HG02623 (cell line): ENCODE data around the gene LRRC56.
"Not testable (repeated sequence)": the region's sequence is repeated elsewhere in the genome, so short reads cannot be mapped to it uniquely, and the experiment has no call there.

Experiments used
- ATAC-seq: cut with Tn5 transposase; IDR thresholded peaks from one replicate; pipeline ENCODE4 v1.9.1; 2021; ENCODE audit warnings: moderate library complexity; ENCODE audit not compliant: unreplicated experiment

Gene LRRC56

DNA sequence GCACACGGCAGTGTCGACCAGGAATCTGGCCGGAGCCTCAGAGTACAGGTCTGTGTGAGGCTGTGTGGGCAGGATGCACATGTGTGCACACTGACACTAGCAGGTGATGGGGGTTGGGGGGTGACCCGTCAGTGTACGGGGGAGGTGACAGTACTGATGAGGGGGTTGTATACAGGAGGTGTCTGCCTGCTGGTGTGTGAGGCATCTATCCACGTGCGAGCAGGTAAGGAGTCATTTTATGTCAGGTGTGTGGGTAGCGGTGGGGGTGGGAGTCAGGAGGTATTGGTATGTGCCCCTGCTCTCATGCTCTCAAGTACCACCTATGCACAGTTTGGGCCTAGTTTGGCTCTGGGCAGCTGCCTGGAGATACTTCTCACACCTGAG, 34.5 kb downstream of the LRRC56 start:
- ATAC-seq = no peak

DNA sequence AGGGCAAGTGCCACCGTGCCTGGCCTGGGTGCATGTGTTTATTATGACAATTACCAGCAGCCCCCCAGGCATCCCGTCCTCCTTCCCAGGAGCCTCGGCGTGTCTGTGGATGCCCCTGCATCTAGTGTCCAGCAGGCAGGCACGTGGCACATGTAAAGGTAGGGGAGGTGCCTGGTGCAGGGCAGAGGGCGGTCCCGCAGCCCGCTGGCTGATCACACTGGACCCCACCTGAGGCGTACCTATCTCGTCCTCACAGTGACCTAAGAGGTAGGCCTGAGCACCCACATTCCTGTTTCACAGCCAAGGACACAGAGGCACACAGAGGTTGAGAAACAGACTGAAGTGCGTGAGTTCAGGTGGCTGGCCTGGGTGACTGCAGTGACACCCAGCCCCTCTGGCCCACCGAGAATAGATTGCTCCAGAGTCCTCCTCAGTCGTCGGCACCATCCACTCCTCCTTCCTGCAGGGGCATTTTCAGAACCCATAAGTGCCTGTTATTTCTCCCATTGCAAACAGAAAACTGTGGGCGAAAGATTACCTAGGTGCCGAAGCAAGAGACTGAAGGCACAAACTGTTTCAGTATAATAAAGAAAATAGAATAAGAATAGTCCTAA, 35.9 kb downstream of the LRRC56 start:
- ATAC-seq = no peak

DNA sequence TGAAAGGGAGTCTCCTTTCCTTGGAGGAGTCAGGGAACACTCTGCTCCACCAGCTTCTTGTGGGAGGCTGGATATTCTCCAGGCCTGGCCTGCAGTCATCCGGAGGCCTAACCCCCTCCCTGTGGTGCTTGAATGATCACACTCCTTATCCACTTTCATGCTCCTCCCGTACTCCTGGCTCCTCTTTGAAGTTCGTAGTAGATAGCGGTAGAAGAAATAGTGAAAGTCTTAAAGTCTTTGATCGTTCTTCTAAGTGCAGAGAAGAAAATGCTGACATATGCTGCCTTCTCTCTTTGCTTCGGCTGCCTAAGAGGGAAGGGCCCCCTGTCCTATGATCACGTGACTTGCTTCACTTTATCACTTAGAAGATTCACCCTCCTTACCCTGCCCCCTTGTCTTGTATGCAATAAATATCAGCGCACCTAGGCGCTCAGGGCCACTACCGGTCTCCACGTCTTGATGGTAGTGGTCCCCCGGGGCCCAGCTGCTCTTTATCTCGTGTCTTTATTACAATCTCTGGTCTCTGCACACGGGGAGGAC, 36.8 kb downstream of the LRRC56 start:
- ATAC-seq = not testable (repeated sequence)

DNA sequence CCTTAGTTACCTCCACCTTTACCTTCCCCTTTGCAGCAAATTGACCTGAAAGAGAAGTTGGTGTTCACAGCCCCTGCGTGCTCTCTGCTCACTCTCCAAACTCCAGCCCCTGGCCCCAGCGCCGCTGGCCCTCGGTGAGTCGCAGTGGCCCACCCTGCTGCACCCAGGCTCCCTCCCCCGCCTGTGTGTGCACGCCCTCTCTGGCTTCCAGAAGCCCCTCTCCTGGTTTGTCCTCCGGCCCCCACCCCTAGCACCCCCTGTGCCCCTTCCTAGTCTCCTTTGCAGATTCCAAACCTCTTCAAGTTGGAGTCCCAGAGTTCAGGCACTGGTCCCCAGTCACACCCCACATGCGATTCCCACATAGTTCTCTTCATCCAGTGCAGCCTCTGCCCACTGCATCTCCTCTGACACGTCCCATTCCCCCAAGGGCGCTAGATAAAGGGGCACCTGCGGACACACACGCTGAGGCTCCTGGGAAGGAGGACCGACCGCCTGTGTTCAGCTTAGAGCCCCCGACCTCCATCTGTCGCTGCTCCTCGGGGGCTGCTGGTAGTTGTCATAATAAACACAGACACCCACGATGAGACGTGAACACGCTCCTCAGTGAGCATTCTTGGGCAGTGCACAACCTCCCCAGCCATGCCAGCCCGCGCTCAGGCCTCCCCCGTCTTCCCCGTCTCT, 37.4 kb downstream of the LRRC56 start:
- no peak for ATAC-seq

DNA sequence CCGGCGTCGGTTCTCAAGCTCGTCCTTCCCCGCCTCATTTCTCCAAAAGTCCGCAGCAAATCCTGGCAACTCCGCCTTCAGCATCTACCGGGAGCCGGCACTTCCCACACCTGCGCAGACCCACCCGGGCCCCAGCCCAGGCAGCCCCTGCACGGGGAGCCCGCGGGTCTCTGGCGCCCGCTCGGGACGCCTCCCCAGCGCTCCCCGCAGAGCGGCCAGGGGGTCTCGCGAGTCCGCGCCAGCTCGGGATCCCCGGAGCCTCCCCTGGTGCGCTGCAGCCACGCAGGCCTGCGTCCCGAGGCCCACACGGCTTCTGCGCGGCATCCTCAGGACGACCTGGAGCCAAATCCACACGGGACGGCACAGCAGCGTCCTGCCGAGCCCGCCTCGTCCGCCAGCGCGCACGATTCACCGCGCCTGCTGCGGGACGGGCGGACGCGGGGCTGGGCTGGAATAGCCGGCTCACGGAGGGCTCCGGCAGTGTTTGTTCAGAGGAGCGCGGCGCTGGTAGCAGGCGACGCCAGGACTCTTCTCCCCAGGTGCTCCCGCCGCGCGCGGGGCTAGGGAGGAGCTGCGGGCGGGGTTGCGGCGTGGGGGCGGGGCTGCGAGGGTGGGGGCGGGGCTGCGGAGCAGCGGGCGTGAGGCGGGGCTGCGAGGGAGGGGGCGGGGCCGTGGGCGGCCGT, 38.1 kb downstream of the LRRC56 start:
- peak; percentile 29 for ATAC-seq

DNA sequence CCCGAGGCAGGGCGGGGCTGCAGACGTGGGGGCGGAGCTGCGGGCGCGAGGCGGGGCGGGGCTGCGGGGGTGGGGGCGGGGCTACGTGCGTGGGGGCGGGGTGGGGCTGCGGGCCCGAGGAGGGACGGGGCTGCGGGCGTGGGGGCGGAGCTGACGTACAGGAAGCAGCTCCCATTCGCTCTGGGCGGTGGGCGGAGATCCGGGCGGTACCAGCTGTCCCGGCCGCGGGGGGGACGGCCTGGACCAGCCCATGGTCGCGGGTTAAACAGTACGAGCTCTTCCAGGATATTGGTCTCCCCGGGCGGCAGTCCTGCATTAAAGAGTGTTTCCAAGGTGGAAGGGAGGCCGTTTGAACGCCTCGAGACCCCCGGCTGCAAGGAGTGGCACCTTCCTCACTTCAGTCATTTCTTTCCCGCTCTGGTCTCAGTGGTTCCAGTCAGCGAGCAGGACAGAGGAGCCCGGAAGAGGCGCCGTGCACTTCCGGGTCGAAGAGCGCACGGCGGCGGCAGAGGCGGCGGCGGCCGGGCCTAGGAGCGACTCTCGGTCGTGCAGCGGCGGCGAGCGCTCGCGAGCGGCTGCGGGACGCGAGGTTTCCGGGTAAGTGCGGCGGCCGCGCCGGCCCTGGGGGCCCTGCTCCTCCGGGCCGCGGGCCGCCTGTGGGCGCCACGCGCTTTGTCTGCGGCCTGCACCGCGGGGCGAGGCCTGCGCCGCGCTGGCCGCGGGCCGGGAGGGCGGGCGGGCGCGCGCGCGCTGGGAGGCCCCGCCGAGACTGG, 38.9 kb downstream of the LRRC56 start, which contains the start of gene PHRF1:
TSS of gene PHRF1 (plus strand) at position 475 of the 773 bp plus-strand sequence. CDS start 5,043 bp downstream, outside the sequence.
- ATAC-seq = peak; percentile 72

DNA sequence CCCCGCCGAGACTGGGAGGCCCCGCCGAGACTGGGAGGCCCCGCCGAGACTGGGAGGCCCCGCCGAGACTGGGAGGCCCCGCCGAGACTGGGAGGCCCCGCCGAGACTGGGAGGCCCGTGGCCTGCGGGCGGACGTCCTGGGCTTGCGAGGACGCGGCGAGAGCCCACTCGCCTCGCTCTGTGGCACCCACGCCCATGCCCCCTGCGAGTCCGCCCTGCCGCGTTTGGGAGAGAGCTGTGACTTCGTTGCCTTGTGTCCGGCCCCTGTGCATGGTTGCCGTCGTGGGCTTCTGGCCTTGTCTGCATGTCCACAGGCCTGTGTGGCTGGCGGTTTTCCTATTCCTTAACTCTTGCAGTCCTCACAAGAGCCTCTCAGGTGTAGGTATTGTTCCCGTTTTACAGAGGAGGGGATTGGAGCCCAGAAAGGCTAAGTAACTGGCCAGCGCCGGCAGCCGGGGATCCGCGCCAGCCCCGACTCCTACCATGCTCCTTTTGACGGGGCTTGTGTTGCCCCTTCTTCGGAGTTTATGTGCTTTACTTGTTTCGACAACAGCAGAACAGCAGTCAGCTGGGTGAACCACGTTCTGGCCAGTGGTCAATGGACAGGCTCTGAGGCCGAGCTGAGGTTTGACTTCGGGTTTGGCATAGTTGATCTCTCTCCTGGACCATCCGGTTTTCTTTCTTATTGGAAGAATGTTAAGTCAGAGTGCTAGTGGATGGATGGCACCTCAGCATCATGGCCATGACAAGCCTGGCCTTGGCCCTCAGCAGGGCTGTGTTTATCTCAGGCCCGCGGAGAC, 39.7 kb downstream of the LRRC56 start:
- no peak for ATAC-seq

DNA sequence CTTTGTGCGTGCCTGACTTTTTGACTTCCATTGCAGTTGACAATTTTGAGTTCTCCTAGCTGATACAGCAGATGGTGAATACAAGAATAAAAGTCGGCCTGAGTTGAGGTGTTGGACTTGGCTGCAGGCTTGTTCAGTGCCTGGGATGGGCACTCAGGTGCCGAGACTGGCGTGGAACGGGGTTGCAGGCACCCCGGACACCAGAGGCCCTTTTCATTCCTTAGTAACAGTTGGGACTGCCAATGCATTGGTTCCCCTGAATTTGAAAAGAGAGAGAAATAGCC, 40.2 kb downstream of the LRRC56 start:
- ATAC-seq = no peak

DNA sequence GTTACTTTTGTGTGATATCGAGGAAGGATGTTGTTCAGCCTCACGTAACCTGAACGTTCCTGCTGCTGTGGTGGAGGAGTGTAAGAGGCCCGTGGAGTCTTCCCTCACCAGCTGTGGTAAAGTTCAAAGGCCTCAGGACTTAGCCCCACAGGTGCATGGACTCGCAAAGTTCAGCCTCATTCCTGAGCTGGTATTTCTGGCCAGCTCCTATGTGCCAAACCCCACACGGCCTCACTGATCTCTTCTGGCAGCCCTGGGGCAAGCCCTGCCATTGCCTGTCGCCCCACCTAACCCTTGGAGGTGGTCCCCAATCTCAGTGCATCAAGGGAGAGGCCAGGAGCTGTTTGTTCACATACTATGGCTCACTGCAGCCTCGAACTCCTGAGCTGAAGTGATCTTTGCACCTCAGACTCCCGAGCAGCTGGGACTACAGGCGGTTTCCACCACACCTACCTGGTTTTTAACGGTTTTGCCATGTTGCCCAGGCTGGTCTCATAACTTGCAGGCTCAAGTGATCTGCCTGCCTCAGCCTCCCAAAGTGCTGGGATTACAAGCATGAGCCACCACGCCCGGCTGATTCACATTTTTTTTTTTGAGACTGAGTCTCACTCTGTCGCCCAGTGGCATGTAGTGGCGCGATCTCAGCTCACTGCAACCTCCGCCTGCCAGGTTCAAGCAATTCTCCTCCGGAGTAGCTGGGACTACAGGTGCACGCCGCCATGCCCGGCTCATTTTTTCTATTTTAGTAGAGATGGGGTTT, 41.1 kb downstream of the LRRC56 start:
- no peak for ATAC-seq

DNA sequence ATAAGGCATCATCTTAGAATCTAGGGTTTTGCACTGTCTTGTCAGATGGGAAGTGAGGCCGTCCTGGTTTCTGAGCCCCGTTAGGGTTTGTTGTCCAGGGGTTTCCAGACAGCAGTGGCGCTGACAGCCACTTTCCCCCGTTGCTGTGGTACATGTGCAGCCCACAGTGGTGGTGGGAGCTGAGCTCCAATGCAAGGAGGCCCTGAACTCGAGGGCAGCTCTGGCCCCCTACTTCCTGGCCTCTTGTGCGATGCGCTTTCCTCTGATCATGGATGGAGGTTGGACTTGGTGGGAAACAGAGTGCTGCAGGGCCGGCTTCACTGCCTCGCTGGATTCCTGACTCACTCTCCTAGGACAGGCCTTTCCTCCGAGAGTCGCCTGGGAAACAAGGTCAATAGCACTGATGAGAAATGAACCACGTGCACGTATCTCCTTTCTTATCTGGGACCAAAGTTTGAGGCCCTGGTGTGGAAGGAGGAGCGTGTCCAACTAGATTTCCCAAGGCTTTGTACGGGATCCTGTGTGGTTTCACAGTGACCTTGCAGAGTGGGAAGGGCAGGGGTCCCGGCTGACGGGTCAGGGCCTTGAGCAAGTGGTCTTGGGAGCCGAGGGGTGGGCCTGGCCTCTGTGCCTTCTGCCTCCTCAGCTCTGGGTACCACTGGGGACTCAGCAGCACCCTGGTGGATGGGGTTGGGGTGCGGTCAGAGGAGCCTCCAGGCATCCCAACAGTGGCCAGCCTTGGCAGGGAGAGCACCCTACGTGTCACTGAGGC, 42.7 kb downstream of the LRRC56 start:
- no peak for ATAC-seq

DNA sequence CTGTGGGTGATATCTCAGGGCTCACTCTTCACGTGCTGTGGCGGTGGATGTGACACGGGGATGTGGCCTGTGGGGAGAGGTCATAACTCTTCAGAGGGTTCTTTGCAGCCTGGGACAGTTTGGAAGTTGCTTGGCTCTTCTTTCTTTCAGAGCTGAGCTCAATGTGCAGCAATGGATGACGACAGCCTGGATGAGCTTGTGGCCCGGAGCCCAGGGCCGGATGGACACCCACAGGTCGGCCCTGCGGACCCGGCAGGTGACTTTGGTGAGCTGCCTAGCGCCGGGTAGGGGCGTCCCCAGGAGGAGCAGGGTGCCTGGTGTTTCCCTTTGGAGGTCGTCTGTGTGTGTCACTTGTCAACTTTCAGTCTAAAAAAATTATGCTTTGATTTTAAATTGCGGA, 44.0 kb downstream of the LRRC56 start:
- no peak for ATAC-seq

DNA sequence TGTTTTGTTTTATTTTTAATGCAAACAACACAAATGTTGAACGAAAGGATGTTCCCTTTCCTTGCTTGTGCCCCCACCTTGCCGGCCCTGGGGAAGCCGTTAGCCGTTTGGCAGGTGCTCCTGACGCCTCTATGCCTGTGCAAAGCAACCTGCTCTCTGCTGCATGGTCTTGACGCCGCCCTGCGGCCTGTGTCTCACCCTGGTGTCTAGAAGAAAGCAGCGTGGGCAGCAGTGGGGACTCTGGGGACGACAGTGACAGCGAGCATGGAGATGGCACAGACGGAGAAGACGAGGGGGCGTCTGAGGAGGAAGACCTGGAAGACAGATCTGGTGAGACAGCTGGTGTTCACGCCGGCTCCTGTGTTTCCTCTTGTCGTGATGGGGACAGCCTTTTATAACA, 44.4 kb downstream of the LRRC56 start:
- no peak for ATAC-seq

DNA sequence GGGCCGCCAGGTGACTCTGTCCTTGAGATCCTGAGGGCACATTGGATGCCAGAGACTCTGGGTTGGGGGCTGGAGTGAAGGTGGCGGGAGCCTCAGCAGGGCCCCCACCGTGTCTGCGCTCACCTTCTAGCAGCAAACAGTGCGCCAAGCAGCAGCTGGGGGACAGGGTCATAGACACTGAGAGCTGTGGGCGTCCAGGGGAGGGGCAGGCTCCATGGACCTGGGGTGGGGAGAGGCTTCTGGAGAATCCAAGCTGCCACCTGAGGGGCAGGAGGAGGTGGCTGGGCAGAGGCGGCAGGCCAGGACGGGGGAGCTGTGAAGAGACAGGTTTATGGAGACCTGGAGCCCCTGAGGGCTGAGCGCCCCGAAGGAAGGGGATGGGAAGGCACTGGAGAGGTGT, 47.0 kb downstream of the LRRC56 start:
- no peak for ATAC-seq

DNA sequence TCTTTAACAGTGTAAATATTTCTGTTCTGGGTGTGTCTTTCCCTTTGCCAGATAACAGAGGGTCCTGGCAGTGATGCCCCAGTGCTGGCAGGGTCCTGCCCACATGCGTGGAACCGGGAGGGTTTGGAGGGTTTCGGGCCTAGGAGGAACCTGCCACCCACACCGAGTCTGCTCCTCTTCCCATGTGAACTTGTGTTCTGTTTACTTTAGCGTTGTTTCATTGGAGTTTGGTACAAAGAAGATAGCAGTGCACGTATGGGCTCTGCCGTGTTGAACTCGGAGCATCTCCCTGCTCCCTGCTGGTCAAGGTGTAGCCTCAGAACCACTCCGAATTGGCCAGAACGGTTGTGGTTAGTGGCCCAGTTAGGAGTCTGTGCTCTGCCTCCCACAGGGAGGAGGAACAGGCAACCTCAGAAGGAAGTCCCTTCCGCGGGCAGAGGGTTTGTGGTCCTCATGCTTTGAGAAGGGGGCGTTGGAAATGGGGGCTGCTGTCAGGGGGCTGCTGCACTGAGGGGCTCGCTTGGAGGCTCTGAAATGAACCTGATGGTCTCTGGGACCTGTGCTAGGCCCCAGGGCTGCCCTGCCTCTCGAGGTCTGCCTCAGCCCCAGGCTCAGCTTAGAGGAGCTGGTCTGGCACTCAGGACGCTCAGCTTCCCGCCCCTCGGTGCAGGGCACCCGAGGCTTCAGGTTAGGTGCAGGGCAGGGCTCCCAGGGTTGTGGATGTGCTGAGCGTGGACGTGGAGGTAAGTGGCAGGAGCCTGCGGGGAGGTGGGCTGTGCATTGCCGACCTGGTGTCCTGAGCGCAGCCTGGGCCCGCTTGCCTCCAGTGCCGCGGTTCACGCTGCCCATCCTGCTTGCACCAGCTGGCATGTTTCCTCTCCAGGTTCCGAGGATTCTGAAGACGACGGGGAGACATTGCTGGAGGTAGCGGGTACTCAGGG, 49.3 kb downstream of the LRRC56 start:
- no peak for ATAC-seq

DNA sequence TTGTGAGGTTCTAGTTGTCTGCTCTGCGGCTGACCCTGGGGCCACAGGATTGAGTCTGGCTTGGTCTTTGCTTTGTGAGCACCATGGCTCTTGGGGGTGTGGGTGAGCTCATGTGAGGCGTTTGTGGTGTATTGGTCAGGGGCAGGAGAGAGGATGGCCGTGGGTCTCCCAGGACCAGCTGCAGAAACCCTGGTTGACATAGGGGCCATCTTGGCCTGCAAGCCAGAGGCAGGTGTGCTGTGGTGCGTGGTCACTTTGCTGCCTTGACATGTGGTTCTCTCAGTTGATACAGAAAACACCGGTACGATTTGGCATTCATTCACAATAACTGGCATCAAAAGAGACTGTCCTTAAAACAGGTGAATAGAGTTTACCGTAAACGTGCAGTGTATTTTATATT, 50.2 kb downstream of the LRRC56 start:
- ATAC-seq = no peak

DNA sequence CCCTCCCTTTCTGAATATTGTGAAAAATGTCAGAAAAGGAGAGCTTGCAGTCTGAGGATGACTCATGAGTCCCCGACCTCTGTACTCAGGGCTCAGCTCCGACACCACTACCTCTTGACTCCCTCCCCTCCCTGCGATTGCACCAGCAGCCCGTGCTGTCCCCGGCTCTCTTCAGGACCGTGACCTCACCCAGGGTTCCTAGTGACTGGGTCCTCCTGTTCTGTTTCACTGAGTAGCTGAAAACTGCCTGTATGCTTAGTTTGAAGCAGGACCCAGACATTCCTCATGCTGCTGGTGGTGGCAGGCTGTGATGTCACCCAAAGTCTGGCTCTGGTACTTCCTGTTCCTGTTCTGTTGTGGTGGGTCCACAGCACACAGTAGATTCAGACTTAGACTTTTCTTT, 50.7 kb downstream of the LRRC56 start:
- no peak for ATAC-seq

DNA sequence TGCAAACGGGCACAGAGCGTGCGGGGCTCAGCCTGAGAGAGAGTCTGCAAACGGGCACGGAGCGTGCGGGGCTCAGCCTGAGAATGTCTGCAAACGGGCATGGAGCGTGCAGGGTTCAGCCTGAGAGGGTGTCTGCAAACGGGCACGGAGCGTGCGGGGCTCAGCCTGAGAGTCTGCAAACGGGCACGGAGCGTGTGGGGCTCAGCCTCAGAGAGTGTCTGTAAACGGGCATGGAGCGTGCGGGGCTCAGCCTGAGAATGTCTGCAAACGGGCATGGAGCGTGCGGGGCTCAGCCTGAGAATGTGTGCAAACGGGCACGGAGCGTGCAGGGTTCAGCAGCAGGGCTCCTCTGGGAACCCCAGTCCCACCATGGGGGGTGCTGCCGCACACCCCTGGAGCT, 52.5 kb downstream of the LRRC56 start:
- ATAC-seq = no peak

DNA sequence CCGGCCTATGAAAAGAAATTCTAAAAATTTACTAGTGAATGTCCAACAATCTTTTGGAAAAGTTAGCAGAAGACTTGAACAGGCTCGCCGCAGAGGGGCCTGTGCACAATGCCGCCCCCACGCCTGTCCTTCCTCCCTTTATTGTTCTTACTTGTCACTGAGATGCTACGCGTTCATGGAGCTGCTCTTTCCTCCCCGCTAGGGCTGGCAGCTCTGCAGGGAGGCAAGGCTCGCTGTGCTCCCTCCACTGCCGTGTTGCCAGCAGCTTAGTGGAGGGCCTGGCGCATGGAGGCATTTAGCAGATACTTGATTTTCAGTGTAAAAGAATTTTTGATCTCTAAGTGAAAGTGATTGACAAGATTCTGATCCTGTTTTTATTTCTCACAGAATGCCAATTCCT, 53.7 kb downstream of the LRRC56 start:
- no peak for ATAC-seq
